Gastrocnemius medialis (tissue), 4 donors: Measurements from ENCODE around the gene LARGE1.

Experiments
- POLR2A ChIP-seq, 2 donors: fragments of 450-650 bp; IDR thresholded peaks; one replicate each; pipeline ENCODE4 v1.6.1; 2017; ENCODE audit warnings: antibody characterized with exemption in 2 of 2, mild to moderate bottlenecking in 2 of 2, moderate library complexity in 2 of 2
- TF ChIP-seq, protein P1 (sequence below), 5 experiments: fragments of 450-650 bp in 3 of 5; fragments of 200-600 bp in 2 of 5; sonication (generic) in 2 of 5; IDR thresholded peaks in 4 of 5; conservative IDR thresholded peaks in 1 of 5; 1 replicate in 4 of 5; 2 replicates in 1 of 5; pipeline ENCODE4 v1.5.1; 2016 to 2019; ENCODE audit warnings: antibody characterized with exemption in 5 of 5, mild to moderate bottlenecking in 3 of 5, moderate library complexity in 3 of 5

DNA sequence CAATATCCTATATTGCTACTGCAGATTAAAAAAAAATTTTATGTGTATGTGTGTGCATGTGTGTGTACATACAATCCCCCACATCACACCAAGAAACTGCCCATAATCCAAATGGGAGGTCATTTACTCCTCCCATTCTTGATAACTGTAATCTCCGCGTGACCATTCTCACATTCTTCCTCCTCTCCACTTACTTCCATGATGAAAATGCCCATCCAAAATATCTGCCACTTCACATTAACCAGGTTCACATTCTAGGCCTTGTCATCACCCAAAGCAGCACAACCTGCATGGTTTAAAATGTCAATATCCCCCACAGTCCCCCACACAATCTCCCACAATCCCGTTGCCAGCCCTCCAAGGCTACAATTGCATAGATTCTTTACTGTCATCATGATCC, 149.6 kb downstream of the LARGE1 start:
- TF ChIP-seq POLR2A (IDR thresholded peaks at IDR 0.05), result no peak
- TF ChIP-seq, protein P1, sequence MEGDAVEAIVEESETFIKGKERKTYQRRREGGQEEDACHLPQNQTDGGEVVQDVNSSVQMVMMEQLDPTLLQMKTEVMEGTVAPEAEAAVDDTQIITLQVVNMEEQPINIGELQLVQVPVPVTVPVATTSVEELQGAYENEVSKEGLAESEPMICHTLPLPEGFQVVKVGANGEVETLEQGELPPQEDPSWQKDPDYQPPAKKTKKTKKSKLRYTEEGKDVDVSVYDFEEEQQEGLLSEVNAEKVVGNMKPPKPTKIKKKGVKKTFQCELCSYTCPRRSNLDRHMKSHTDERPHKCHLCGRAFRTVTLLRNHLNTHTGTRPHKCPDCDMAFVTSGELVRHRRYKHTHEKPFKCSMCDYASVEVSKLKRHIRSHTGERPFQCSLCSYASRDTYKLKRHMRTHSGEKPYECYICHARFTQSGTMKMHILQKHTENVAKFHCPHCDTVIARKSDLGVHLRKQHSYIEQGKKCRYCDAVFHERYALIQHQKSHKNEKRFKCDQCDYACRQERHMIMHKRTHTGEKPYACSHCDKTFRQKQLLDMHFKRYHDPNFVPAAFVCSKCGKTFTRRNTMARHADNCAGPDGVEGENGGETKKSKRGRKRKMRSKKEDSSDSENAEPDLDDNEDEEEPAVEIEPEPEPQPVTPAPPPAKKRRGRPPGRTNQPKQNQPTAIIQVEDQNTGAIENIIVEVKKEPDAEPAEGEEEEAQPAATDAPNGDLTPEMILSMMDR (IDR thresholded peaks at IDR 0.05 in 4 of 5, conservative IDR thresholded peaks at IDR 0.05 in 1 of 5), result no peak
